GM19467 (cell line): ENCODE data around the gene TMTC2.

Experiments
- ATAC-seq: cut with Tn5 transposase; IDR thresholded peaks from one replicate; pipeline ENCODE4 v1.9.1; 2021; ENCODE audit warnings: mild to moderate bottlenecking, moderate library complexity; ENCODE audit not compliant: unreplicated experiment

The TMTC2 gene

DNA sequence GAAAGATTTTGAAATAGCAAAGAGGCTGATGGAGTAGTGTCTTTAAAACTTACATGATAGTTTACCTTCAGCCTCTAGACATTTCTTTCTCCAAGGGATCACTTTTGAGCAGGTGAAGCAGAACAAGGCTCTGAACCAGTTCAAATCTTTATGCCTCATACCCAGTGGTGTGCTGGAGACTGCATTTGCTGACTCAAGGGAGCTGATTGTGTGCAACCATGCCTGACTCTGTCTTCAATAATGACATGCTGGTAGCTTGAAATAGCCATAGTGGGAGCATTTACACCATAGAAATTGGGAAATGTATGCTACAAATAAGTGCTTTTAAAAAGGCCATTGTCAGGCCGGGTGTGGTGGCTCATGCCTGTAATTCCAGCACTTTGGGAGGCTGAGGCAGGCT lies 482.0 kb downstream of the TMTC2 start:
- ATAC-seq: no peak

- no peak for ATAC-seq
Measured at GRCh38 chr12:83172441-83172840, 485.7 kb downstream of the TMTC2 start.

DNA sequence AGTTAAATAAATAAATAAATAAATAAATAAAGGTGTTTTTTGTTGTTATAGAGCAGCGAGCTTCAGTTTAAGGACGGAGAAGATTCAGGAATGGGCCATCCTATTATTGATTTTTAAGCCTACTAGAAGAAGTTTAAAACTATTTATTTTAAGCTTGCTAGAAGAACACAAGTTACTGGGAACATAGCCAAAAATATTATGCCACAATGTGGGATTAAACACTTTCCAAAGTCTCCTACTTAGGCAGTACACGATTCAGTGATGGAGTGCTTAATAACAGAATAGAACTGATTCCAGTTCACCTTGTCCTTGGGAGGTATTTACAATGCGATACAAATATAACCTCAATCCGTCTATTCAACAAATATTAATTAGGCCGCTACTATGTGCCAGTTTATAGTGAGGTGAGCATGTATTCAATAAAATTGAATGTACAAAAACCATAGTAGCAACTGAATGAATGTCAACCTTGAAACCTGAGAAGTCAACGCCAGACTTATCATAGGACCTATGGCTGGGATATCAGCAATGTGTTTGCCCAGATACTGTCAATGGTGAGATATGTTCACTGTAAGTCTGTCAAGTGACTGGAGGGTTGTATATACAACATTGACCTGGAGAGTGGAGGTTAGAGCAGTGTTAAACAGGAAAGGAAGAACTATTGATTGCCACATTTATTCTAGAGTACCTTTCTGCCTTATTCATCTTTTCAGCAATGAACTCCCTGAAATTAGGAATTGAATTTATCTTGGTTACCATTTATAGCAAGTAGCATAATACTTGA lies 486.4 kb downstream of the TMTC2 start:
- no peak for ATAC-seq

- no peak for ATAC-seq
Measured at GRCh38 chr12:83179999-83180398, 493.3 kb downstream of the TMTC2 start.

DNA sequence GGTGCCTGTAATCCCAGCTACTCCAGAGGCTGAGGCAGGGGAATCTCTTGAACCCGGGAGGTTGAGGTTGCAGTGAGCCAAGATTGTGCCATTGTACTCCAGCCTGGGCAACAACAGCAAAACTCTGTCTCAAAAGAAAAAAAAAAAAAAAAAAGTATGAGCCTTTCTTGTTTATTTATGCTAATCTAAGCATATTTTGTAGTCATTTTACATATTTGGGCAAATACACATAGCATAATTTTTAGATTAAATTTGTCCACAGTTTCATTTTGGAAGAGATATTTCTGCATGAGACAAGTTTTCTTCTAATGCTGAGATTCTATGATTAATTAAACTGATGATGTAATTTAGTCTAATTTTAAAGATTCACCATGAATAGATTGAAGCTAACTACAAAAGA lies 494.4 kb downstream of the TMTC2 start:
- ATAC-seq: no peak

DNA sequence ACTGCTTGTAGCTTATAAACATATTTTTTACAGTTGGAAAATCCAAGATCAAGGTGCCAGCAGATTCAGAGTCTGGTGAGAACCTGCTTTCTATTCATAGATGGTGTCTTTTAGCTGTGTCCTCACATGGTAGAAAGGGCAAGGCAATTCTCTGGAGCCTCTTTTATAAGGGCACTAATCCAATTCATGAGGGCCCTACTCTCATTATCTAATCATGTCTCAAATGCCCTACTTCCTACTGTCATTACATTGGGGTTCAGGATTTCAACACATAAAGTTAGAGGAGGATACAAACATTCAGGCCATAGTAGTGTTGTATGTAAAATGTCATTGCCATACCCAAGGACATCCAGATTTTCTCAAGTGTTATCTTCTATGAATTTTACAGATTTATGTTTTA lies 496.4 kb downstream of the TMTC2 start:
- no peak for ATAC-seq
